ENCODE measurements around the gene GUCY2D.

The GUCY2D gene

DNA sequence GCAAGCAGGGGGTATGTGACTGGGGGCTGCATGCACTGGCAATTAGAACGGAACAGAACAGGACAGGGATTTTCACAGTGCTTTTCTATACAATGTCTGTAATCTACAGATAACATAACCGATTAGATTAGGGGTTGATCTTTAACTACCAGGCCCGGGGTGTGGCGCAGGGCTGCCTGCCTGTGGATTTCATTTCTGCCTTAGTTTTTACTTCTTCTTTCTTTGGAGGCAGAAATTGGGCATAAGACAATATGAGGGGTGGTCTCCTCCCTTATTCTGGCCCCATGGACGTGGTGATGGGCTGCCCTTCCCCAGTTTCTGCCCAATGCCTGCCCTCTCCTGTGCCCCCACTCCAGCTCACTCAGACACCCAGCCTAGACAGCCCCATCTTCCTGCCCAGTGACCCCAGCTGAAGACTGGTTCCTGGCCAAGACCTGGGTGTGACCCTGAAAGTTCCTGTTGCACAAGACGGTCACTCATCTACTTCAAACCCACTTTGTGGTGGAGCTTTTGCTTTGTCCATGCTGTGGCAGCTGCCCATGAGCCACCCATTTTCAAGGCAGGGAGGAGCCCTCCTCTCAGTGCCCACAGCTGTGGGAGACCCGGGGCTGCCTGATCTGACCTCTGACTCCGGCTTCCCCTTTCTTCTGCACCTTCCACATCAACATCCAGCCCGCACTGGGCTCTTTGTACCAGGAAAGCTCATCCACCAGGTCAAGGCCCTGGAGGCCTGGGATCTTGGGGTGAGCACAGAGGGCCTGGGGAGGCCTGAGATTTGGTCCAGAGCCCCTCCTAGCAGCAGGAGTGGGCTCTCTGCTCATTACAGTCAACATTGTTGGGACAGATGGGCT, 66.5 kb downstream of the GUCY2D start:
- no peak for DNase-seq

DNA sequence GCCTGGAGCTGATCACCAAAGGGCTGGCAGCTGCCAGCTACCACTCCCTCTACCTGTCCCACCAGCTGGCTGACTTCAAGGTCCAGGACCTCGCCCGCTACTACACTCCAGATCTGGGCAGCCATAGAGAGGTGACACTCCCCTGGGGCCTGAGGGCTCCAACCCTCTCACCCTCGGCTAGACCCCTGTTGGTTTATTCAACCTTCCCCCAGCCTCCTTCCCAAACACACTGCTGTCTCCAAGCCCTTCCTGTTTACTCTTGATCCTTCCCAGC, 67.1 kb downstream of the GUCY2D start:
- no peak for DNase-seq
